GM12801 (cell line): ENCODE results near the gene ANGPTL7.

Experiments
- TF ChIP-seq, protein P1 (sequence below): IDR thresholded peaks from one replicate; pipeline ENCODE4 v1.5.1; 2011; ENCODE audit warnings: control low read depth; ENCODE audit not compliant: insufficient read length; ENCODE audit errors: extremely low read depth

The ANGPTL7 gene

GRCh38 chr1:11156963-11157362 lies 32.2 kb upstream of the ANGPTL7 start:
- TF ChIP-seq, protein P1, sequence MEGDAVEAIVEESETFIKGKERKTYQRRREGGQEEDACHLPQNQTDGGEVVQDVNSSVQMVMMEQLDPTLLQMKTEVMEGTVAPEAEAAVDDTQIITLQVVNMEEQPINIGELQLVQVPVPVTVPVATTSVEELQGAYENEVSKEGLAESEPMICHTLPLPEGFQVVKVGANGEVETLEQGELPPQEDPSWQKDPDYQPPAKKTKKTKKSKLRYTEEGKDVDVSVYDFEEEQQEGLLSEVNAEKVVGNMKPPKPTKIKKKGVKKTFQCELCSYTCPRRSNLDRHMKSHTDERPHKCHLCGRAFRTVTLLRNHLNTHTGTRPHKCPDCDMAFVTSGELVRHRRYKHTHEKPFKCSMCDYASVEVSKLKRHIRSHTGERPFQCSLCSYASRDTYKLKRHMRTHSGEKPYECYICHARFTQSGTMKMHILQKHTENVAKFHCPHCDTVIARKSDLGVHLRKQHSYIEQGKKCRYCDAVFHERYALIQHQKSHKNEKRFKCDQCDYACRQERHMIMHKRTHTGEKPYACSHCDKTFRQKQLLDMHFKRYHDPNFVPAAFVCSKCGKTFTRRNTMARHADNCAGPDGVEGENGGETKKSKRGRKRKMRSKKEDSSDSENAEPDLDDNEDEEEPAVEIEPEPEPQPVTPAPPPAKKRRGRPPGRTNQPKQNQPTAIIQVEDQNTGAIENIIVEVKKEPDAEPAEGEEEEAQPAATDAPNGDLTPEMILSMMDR: no peak

- TF ChIP-seq, protein P1: no peak
Measured at GRCh38 chr1:11157394-11157793, 31.8 kb upstream of the ANGPTL7 start.

DNA sequence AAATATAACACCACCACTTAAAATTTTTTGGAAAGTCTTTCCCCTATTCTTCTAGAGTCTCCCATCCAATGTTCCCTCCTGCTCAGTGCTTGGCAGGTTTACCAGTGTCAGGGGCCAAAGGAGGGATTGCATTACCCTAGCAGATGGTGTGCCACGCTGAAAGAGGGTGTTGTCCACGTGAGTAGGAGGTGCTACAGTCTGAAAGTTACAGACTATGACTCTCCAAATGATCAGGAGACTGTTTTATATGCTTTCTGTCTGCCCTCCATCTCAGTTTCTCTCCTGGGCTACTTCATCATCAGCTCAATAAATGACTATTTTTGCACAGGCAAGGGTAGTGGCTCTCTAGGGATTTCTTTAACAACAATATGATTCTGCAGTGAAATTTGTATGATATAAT lies 31.3 kb upstream of the ANGPTL7 start:
- TF ChIP-seq, protein P1: no peak

DNA sequence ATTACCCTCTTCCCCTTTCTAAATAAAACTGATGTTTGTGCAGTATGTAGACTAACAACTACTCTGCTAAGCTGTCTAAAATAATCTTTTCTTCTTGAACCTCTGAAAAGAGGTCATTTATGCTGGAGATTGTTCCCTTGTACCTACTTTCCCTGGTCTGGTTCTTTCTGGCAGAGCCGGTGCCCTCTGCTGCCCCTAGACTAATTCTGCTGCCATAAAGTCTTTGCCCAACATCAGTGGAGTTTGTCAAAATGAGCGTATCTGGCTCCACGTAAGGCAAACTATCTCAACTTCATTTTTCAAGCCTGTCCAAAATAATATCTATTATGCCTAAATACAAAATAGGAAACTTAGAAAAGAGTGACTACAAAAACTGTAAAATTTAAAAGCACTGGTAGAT lies 30.9 kb upstream of the ANGPTL7 start:
- TF ChIP-seq, protein P1: no peak

- TF ChIP-seq, protein P1: no peak
Measured at GRCh38 chr1:11158720-11159321, 30.3 kb upstream of the ANGPTL7 start.

- TF ChIP-seq, protein P1: no peak
Measured at GRCh38 chr1:11168731-11169130, 20.4 kb upstream of the ANGPTL7 start.

- TF ChIP-seq, protein P1: no peak
Measured at GRCh38 chr1:11169202-11169601, 20.0 kb upstream of the ANGPTL7 start.
